Tibial nerve (tissue), 4 donors: ENCODE measurements around the gene MDN1.

Experiments
- CTCF ChIP-seq, 5 experiments: fragments of 200-600 bp in 3 of 5; fragments of 450-650 bp in 2 of 5; sonication (generic) in 3 of 5; IDR thresholded peaks; one replicate each; pipeline ENCODE4 v1.5.1; 2016 to 2019; ENCODE audit warnings: antibody characterized with exemption in 5 of 5, mild to moderate bottlenecking in 3 of 5, moderate library complexity in 2 of 5
- EP300 ChIP-seq, 2 donors: sonication (generic); formaldehyde crosslinking; IDR thresholded peaks; one replicate each; pipeline ENCODE4 v1.6.1; 2017; ENCODE audit warnings: antibody characterized with exemption in 2 of 2, mild to moderate bottlenecking in 1 of 2
- POLR2A ChIP-seq, 2 donors: fragments of 450-650 bp; IDR thresholded peaks; one replicate each; pipeline ENCODE4 v1.6.1; 2017; ENCODE audit warnings: antibody characterized with exemption in 2 of 2, mild to moderate bottlenecking in 2 of 2, moderate library complexity in 2 of 2

GRCh38 chr6:89667872-89668556, 151.6 kb downstream of the MDN1 start:
- TF ChIP-seq POLR2A (IDR thresholded peaks at IDR 0.05) = no peak
- no peak for TF ChIP-seq CTCF (IDR thresholded peaks at IDR 0.05)
- TF ChIP-seq EP300 (IDR thresholded peaks at IDR 0.05) = no peak
